EH (cell line): ENCODE measurements around the gene ARHGAP10.

Experiments
- DNase-seq: peaks from one replicate; pipeline ENCODE4 v3.0.0-alpha.2; 2015; ENCODE audit warnings: low read depth

The ARHGAP10 gene

GRCh38 chr4:147950261-147950660, 218.4 kb downstream of the ARHGAP10 start:
- DNase-seq = no peak

GRCh38 chr4:147950841-147951240, 219.0 kb downstream of the ARHGAP10 start:
- DNase-seq = no peak

- DNase-seq = no peak
Observed at GRCh38 chr4:147954850-147955249, 223.0 kb downstream of the ARHGAP10 start.

- no peak for DNase-seq
Observed at GRCh38 chr4:147955827-147956558, 224.1 kb downstream of the ARHGAP10 start.

GRCh38 chr4:147957446-147957845, 225.6 kb downstream of the ARHGAP10 start:
- no peak for DNase-seq

- DNase-seq = no peak
Observed at GRCh38 chr4:147958057-147958456, 226.2 kb downstream of the ARHGAP10 start.

GRCh38 chr4:147958489-147959065, 226.7 kb downstream of the ARHGAP10 start:
- no peak for DNase-seq

GRCh38 chr4:147960971-147961370, 229.1 kb downstream of the ARHGAP10 start:
- no peak for DNase-seq

- no peak for DNase-seq
Observed at GRCh38 chr4:147963839-147964238, 232.0 kb downstream of the ARHGAP10 start.

- no peak for DNase-seq
Observed at GRCh38 chr4:147964266-147964880, 232.5 kb downstream of the ARHGAP10 start.

- DNase-seq = no peak
Observed at GRCh38 chr4:147965056-147965455, 233.2 kb downstream of the ARHGAP10 start.

- DNase-seq = no peak
Observed at GRCh38 chr4:147965873-147966272, 234.0 kb downstream of the ARHGAP10 start.

GRCh38 chr4:147968641-147969040, 236.8 kb downstream of the ARHGAP10 start:
- DNase-seq = peak; percentile 41

GRCh38 chr4:147969573-147970385, 237.9 kb downstream of the ARHGAP10 start:
- DNase-seq = no peak

GRCh38 chr4:147971116-147971515, 239.2 kb downstream of the ARHGAP10 start:
- peak; percentile 15 for DNase-seq

GRCh38 chr4:147975325-147975724, 243.4 kb downstream of the ARHGAP10 start:
- peak; percentile 44 for DNase-seq

- peak; percentile 80 for DNase-seq
Observed at GRCh38 chr4:147975933-147976928, 244.3 kb downstream of the ARHGAP10 start.

- no peak for DNase-seq
Observed at GRCh38 chr4:147980586-147980985, 248.7 kb downstream of the ARHGAP10 start.

- DNase-seq = peak; percentile 54
Observed at GRCh38 chr4:147981305-147981704, 249.4 kb downstream of the ARHGAP10 start.

- DNase-seq = peak; percentile 67
Observed at GRCh38 chr4:147984065-147984777, 252.3 kb downstream of the ARHGAP10 start.

- no peak for DNase-seq
Observed at GRCh38 chr4:147984778-147985138, 252.9 kb downstream of the ARHGAP10 start.
